Measurements from ENCODE around the gene JMJD8. TPM values are rescaled to one million over a fixed set of nuclear protein-coding genes. Genes with fewer than 3 reads are reported as not detected.

JMJD8 gene
- total and polyA plus RNA-seq, 9 of the 15 experiments (the other 6 are each of a cell fraction or from before 2014, with no cell fraction given): 1.2 to 50.6 (median 29.3) TPM

DNA sequence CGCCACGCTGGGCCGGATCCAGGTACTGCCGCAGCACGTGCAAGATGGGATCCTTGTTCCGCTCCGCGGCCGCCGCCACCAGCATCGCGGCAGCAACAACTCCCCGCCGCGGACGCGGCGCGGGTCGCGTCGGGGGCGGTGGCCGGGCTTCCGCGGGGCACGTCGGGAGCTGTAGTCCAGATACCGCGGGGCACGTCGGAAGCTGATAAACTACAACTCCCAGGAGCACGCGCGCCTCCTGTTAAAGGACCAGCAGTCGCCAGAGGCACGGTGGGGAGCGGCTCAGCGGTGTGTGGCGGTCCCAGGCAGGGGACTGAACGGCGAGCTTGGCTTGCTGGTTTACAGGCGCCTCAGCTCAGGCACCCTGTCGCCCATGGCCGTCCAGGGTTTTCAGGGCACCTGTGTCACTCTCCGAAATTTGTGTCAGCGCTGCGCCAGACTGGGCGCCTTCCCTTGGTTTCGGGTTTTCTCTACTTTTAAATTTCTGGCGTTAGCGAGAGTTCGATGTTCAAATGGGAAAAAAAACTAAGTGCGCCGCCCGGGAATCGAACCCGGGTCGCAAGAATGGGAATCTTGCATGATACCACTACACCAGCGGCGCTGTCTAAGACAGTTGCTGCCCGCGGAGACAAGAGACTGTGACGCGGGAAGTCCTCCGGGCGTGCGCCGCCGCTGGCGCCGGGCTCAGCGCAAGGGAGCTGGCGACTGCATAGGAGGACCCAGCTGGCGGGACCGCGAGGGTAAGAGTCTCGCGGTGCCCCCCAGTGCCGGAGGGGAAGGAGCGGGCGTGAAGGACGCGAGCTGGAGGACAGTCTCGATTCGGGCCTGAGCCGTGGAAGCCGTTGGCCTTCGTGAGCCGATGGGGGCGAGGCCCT, 47.7 kb downstream of the JMJD8 start, which contains the start of gene METTL26 (continued):
- peak; percentile 91 for TF ChIP-seq ZBTB40 (IDR thresholded peaks at IDR 0.05)
- TF ChIP-seq ZBTB40 (CRISPR knock-in tag; IDR thresholded peaks at IDR 0.05): no peak
- peak; percentile 44 to 92; a peak in 3 of 4 replicates for TF ChIP-seq SIN3A (IDR thresholded peaks at IDR 0.05; ENCODE audit: borderline replicate concordance in 2 of 2, control insufficient read depth in 1 of 2, low read depth in 2 of 2, low read length in 2 of 2)
- TF ChIP-seq ZNF644 (tag; IDR thresholded peaks at IDR 0.05; ENCODE audit: low read depth): peak; percentile 88
- no peak for TF ChIP-seq NR2F6 (CRISPR knock-in tag; IDR thresholded peaks at IDR 0.05)
- 0 out of 2 replicates have a peak, but pooled peaks have one; percentile 13 for TF ChIP-seq ZHX1 (conservative IDR thresholded peaks at IDR 0.05; ENCODE audit: low read length)
- peak; percentile 100 for TF ChIP-seq TBP (optimal IDR thresholded peaks at IDR 0.05; ENCODE audit: low read depth, low read length)
- no peak for TF ChIP-seq SAFB2 (IDR thresholded peaks at IDR 0.05; ENCODE audit: borderline replicate concordance, low read depth, low read length, severe bottlenecking)
- TF ChIP-seq FOSL1 (tag; conservative IDR thresholded peaks at IDR 0.05): peak; percentile 42; the same call in 1 of the 2 replicates
- TF ChIP-seq, protein P1, sequence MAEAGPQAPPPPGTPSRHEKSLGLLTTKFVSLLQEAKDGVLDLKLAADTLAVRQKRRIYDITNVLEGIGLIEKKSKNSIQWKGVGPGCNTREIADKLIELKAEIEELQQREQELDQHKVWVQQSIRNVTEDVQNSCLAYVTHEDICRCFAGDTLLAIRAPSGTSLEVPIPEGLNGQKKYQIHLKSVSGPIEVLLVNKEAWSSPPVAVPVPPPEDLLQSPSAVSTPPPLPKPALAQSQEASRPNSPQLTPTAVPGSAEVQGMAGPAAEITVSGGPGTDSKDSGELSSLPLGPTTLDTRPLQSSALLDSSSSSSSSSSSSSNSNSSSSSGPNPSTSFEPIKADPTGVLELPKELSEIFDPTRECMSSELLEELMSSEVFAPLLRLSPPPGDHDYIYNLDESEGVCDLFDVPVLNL (CRISPR knock-in tag; IDR thresholded peaks at IDR 0.05; ENCODE audit: low read depth): 0 out of 2 replicates have a peak, but pooled peaks have one; percentile 34
- no peak for TF ChIP-seq SMARCC2 (IDR thresholded peaks at IDR 0.05; ENCODE audit: low read depth)

Measured in K562 (cell line).